ENCODE results near the gene ATP5F1B. TPM values are rescaled to one million over a fixed set of nuclear protein-coding genes. Genes with fewer than 3 reads are reported as not detected.

Gene ATP5F1B
- total and polyA plus RNA-seq, 9 of the 15 experiments (the other 6 are each of a cell fraction or from before 2014, with no cell fraction given), result 908 to 3,125 (median 1,482) TPM

- TF ChIP-seq HMBOX1 (IDR thresholded peaks at IDR 0.05) (peak; percentile 68), GABPB1 (CRISPR knock-in tag; IDR thresholded peaks at IDR 0.05) (peak; percentile 15; the same call in 1 of the 2 replicates), MYC (IDR thresholded peaks at IDR 0.05; ENCODE audit: low read depth, low read length) (peak; percentile 44; the same call in 1 of the 2 replicates), MYC (CRISPR knock-in tag; IDR thresholded peaks at IDR 0.05; ENCODE audit: borderline replicate concordance, low read depth) (no peak), EP400 (IDR thresholded peaks at IDR 0.05) (peak; percentile 51), TAF15 (IDR thresholded peaks at IDR 0.05; ENCODE audit: low read depth, low read length) (no peak), FOXK2 (conservative IDR thresholded peaks at IDR 0.05 in 1 of 2, IDR thresholded peaks at IDR 0.05 in 1 of 2; ENCODE audit: low read depth in 2 of 2) (peak in 1 of 2 experiments; percentile 57; a peak in 2 of 4 replicates), ZNF395 (CRISPR knock-in tag; IDR thresholded peaks at IDR 0.05) (no peak), CXXC5 (CRISPR knock-in tag; IDR thresholded peaks at IDR 0.05) (peak; percentile 55), ETV6 (IDR thresholded peaks at IDR 0.05; ENCODE audit: borderline replicate concordance in 1 of 2, low read depth in 2 of 2, low read length in 1 of 2) (peak in 1 of 2 experiments; percentile 46; a peak in 1 of 4 replicates), ETV6 (CRISPR knock-in tag; IDR thresholded peaks at IDR 0.05; ENCODE audit: borderline replicate concordance) (no peak), TRIM25 (IDR thresholded peaks at IDR 0.05; ENCODE audit: borderline replicate concordance) (no peak), ZBTB33 (CRISPR knock-in tag; IDR thresholded peaks at IDR 0.05) (no peak), NR1H2 (CRISPR knock-in tag; IDR thresholded peaks at IDR 0.05) (0 out of 2 replicates have a peak, but pooled peaks have one; percentile 29), SIN3A (IDR thresholded peaks at IDR 0.05; ENCODE audit: borderline replicate concordance in 2 of 2, control insufficient read depth in 1 of 2, low read depth in 2 of 2, low read length in 2 of 2) (peak in 1 of 2 experiments; percentile 86; a peak in 1 of 4 replicates), ATF1 (CRISPR knock-in tag; IDR thresholded peaks at IDR 0.05) (no peak), ATF1 (tag; IDR thresholded peaks at IDR 0.05) (0 out of 2 replicates have a peak, but pooled peaks have one; percentile 8), ATF6 (CRISPR knock-in tag; IDR thresholded peaks at IDR 0.05) (0 out of 2 replicates have a peak, but pooled peaks have one; percentile 41)
Measured at GRCh38 chr12:56628671-56629458, 16.9 kb downstream of the ATP5F1B start (continued).
